Effector memory CD4-positive, alpha-beta T cell (primary cell): ENCODE data around the gene SUDS3.

Experiments
- DNase-seq, 3 donors: peaks; one replicate each; pipeline ENCODE4 v3.0.0-alpha.2; 2020
- H3K27ac ChIP-seq: 2 replicates; pipeline ENCODE4 v1.7.0; 2013; ENCODE audit warnings: mild to moderate bottlenecking, low read length, moderate library complexity; ENCODE audit not compliant: insufficient read depth, poor library complexity, severe bottlenecking
- H3K27me3 ChIP-seq: replicated peaks from 2 replicates; pipeline ENCODE4 v1.7.0; 2013; ENCODE audit warnings: mild to moderate bottlenecking, low read length; ENCODE audit not compliant: insufficient read depth, control insufficient read depth, poor library complexity, severe bottlenecking
- H3K36me3 ChIP-seq: 2 replicates; pipeline ENCODE4 v1.7.0; 2013; ENCODE audit warnings: mild to moderate bottlenecking, low read length, moderate library complexity; ENCODE audit not compliant: control insufficient read depth, insufficient read depth
- H3K4me1 ChIP-seq: 2 replicates; pipeline ENCODE4 v1.7.0; 2013; ENCODE audit warnings: low read length, mild to moderate bottlenecking; ENCODE audit not compliant: control insufficient read depth, insufficient read depth, poor library complexity, severe bottlenecking
- H3K4me3 ChIP-seq: 2 replicates; pipeline ENCODE4 v1.7.0; 2013; ENCODE audit warnings: low read length, low read depth, mild to moderate bottlenecking; ENCODE audit not compliant: insufficient read depth, poor library complexity, severe bottlenecking
- H3K9me3 ChIP-seq: 2 replicates; pipeline ENCODE4 v1.7.0; 2013; ENCODE audit warnings: mild to moderate bottlenecking, low read length, moderate library complexity; ENCODE audit not compliant: control insufficient read depth

The SUDS3 gene

DNA sequence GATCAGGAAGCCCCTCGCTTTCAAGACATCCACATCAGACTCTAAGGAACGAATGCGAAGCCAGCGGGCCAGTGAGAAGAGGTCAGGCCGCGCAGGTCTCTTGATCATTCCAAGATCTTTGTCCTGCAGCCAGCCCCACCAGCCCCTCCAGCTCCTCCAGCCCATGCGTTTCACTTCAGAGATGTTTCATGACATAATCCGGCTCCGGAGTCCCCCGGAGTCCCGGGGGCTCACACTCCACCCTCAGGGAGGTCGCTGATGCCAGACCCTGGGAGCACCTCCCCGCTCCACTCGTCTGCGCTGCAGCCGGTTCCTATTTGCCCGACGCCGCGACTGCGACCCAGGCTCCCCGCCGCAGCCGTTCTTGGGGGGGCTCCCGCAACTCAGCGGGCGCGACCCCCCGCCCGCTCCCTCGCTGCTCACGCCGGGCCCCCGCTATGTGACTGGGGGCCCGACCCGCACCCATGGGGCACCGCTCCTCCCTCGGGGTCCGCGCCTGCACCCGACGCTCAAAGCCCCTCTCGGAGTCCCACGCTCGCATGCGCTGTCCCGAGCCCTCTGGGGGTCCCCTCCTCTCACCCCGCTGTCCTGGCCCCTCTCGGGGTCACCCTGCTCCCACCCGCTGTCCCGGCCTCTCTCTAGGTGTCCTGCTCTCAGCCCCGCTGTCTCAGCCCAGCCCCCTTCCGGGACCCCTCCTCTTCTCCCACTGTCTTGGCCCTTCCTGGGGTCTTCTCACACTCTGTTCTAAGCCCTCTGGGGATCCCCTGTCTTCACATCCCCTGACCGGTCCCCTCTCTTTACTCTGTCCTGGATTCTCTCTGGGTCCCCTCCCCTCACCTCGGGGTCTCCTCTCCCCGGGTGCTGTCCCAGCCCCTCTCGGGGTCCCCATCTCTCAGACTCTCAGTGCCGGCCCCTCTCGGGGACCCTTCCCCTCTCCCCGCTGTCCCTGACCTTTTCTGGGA lies 4.8 kb upstream of the SUDS3 start:
- Histone ChIP-seq H3K4me3 (peak overlapping the region; percentile 97), H3K9me3 (no peaks in the 10 kb centered on the region), H3K36me3 (no peaks in the 10 kb centered on the region), H3K27me3 (no peaks in the 10 kb centered on the region), H3K4me1 (peaks cover 24% of the 10 kb centered on the region), H3K27ac (no peak overlapping the region)
- DNase-seq: no peak

DNA sequence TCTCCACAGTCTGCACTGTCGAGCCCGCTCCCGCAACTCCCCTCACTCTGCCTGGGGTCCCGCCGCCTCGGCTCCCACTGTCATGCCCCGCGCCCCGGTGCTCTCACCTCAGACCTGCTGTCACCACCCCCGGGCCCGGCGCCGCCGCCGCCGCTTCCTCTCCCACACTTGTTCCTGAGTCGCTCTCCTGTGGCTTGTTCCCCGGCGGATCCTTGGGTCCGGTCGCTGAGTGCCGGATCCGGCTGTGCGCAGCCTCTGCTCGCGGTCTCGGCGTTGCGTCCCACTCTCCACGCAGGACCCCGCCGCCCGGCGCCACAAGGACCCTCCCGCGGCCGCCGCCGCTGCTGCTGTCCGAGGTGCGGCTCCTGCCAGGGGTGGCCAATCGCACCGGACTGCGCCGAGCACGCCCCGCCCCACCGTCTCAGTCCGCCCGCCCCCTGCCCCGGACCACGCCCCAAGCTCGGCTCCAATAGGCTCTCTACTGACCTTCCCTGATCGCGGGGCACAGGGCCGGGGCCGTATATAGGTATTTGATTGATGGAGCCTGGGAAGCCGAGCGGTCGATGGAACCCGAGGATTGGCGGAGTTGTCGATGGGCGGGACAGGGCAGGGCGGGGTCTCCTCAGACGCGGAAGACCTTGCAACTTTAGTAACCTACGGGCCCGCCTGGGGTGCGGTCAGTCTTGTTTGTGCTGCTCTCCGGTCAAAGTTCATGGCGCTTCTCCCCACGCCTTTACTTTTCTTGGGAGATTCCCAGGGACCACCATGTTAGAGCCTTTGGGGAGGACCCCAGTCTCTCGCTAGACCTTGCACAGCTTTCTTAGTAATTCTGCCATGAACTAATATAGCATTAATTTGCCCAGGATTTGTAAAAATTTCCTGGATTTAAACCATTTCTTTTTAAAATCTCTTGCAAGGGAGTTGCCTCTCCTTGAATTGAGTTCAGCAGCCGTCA lies 3.5 kb upstream of the SUDS3 start, which contains the start of gene TAOK3:
Gene TAOK3, minus strand, starts transcription at position 367 of the 955 bp plus-strand sequence. CDS start 117,340 bp downstream, outside the sequence.
- H3K27me3 ChIP-seq: no peaks in the 10 kb centered on the region
- H3K36me3 ChIP-seq: no peaks in the 10 kb centered on the region
- peak; percentile 96 to 97 (median 97) for DNase-seq
- peak within 1 kb of the TSS; percentile 97 for H3K4me3 ChIP-seq
- H3K9me3 ChIP-seq: no peaks in the 10 kb centered on the region
- H3K4me1 ChIP-seq: peaks cover 33% of the 10 kb centered on the region
- peak within 1 kb of the TSS; percentile 72 for H3K27ac ChIP-seq

DNA sequence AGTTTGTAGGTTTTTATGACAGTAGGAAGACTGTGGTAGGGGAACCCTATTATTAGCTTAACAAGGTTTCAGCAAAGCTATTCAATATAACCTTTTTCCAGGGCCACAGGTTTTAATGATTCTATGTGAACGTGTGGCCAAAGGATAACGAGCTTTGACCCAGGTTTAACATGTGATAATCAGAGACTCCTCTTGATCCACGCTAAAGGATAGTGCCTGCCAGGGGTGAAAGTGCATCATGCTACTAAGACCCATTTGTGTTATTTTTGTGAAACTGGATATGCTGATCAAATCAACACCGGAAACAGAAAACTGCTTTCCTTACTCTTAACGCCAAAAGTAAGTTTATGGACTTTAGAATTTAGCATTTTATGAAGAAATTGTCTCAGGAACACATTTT lies 2.7 kb upstream of the SUDS3 start:
- Histone ChIP-seq H3K4me1 (peaks cover 36% of the 10 kb centered on the region), H3K27ac (peak overlapping the region; percentile 72), H3K36me3 (no peaks in the 10 kb centered on the region), H3K4me3 (peak overlapping the region; percentile 97), H3K9me3 (no peaks in the 10 kb centered on the region), H3K27me3 (no peaks in the 10 kb centered on the region)
- DNase-seq: no peak

DNA sequence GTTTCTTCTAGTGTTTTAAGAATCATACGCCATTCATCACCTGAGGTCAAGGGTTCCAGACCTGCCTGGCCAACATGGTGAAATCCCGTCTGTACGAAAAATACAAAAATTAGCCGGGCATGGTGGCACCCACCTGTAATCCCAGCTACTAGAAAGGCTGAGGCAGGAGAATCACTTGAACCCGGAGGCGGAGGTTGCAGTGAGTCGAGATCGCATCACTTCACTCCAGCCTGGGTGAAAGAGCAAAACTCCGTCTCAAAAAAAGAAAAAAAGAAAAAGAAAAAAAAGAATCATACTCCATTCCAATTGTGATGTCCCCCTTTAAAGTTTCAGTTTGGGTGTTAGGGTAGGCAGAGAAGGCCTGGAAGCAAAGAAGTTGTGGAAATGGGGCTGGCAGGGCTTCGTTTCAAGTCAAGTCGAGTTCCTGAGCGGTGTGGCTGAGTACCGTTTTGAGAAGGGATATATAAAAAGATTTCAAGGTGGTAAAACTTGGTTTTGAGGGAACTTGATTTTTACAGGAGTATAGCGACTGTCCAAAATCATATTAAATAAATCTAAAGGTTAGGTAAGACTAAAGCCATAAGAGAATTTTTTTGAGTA lies 2.1 kb upstream of the SUDS3 start:
- Histone ChIP-seq H3K27ac (no peak overlapping the region), H3K4me3 (no peak overlapping the region), H3K27me3 (no peaks in the 10 kb centered on the region), H3K4me1 (peaks cover 36% of the 10 kb centered on the region), H3K36me3 (peaks cover under 1% of the 10 kb centered on the region), H3K9me3 (no peaks in the 10 kb centered on the region)
- DNase-seq: no peak

DNA sequence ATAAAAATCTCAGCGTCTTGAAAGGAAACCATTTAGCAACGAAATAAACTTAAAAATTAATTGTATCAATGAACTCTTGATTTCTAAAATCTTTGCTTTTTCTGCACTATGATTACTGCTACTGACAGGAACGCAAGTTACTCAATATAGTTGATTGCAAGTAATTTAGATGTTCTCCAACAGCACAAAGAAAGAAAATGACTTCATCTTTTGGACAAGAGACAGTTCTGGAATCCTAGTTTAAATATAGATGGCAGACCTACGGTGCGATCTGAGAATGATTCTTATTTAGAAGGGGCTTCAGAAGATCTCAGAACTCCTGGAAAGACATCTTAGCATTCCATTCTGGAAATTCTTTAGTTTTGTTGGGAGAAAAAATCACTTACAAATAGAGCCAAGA lies 1.4 kb upstream of the SUDS3 start:
- H3K4me3 ChIP-seq: no peak overlapping the region
- H3K36me3 ChIP-seq: peaks cover 7% of the 10 kb centered on the region
- H3K9me3 ChIP-seq: no peaks in the 10 kb centered on the region
- no peak overlapping the region for H3K27ac ChIP-seq
- no peaks in the 10 kb centered on the region for H3K27me3 ChIP-seq
- H3K4me1 ChIP-seq: peaks cover 36% of the 10 kb centered on the region
- no peak for DNase-seq

DNA sequence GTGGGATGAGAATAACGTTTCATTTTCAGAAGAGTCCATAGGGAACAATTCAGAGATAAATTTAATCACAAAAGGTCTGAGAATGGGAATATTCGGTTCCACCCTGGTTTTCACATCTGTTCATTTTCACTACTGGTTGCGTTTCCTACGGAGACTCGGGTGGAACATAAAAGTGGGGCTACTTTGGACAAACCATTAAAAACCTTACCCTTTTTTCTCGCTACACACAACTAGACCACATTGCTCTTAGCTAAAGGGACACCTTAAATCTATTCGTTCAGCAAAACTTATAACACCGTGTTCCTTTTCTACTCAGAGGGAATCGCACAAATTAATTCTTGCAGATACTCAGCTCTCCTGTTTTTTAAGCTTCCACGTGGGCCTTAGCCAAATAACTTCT lies 1.0 kb upstream of the SUDS3 start:
- peaks cover 36% of the 10 kb centered on the region for H3K4me1 ChIP-seq
- H3K27ac ChIP-seq: no peak overlapping the region
- H3K36me3 ChIP-seq: peaks cover 11% of the 10 kb centered on the region
- H3K4me3 ChIP-seq: no peak overlapping the region
- DNase-seq: no peak
- H3K9me3 ChIP-seq: no peaks in the 10 kb centered on the region
- no peaks in the 10 kb centered on the region for H3K27me3 ChIP-seq

DNA sequence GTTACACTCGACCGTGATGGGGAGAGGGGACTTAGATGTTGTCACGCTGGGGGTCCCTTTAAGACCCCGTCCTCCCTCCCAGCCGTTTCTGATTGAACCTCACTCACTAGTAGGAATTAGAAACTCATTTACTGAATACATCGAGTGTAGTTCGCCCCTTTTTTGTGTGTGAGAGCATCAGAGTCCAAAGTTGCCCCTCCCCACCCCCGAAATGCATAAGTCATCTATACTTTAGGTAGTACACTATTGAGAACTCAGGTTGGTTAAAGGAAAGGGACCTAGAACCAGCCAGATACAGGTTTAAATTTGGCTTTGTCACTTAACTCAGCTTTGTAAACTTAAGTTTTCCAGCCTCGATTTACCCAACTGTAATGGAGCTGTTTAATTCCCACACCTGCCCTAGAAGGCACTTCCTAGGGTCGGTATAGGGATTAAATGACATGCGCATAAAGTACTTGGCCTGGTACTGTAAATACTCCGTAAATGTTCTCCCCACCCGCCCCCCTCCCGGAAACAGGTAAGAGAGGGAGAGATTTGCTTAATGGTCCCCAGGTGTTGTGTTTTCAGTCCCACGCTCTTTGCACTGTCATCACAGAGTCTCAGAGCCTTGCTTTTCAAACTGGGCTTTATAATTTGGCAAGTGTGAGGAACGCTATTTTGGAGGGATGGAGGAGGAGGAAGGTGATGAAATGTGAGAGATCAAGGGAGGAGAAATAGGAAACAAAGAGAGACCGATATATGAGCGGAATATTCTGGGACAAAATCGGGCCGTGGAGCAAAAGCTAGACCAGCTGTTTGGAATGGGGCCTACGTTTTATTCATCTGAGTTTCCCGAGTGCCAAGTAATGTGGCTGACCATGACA lies 897 bp downstream of the SUDS3 start:
- peaks cover 24% of the 10 kb centered on the region for H3K4me1 ChIP-seq
- DNase-seq: no peak

DNA sequence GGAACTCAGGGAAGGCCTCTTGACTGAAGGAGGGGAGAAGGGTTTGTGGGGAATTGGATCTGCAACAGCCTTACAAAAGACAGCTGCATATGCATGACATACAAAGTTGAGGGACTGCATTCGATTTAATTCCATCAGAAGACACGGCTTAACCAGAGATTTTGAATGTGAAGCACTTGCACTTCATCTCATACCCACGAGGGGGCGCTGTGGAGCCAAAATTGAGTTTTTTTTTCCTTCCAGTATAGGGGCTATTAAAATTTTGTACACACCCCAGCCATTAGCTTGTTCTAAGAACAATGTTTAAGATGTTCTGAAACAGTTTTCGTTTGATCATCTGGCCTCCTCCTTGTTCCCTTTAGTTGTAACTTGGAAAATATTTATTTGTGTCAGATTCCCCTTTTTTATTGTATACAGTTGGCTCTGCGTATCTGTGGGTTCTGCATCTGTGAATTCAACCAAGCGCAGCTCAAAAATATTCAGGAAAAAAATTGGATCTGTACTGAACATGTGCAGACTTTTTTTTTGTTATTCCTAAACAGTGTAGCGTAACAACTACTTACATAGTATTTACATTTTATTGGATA lies 1.6 kb downstream of the SUDS3 start:
- no peaks in the 10 kb centered on the region for H3K27me3 ChIP-seq
- DNase-seq: peak; percentile 45 to 64 (median 52)
- peaks cover 16% of the 10 kb centered on the region for H3K36me3 ChIP-seq
- H3K9me3 ChIP-seq: no peaks in the 10 kb centered on the region
- peak overlapping the region; percentile 94 for H3K27ac ChIP-seq
- peaks cover 24% of the 10 kb centered on the region for H3K4me1 ChIP-seq
- peak overlapping the region; percentile 93 for H3K4me3 ChIP-seq

More for the DNA sequence above, 897 bp downstream of the SUDS3 start:
- Histone ChIP-seq H3K4me3 (peak overlapping the region; percentile 93), H3K9me3 (no peaks in the 10 kb centered on the region), H3K27ac (peak overlapping the region; percentile 94), H3K36me3 (peaks cover 16% of the 10 kb centered on the region), H3K27me3 (no peaks in the 10 kb centered on the region)

DNA sequence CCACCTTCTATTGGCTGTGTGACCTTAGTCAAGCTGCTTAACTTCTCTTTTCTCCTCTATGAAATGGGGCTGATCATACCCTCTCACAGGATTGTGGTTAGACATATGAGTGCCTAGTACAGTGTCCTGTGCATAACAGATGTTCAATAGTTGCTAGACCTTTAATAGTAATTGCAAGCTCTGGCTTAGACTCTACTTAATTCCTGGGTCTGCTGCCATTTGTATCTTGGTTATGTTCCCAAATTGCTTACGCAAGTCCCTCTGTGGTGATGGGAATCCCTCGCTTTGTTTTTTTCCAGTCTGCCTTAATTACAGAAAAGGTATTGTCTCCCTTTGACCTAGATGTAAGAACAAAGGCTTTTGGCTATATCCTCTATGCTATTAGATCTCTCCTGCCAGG lies 15.1 kb downstream of the SUDS3 start:
- no peaks in the 10 kb centered on the region for H3K27me3 ChIP-seq
- H3K27ac ChIP-seq: no peak overlapping the region
- peaks cover 80% of the 10 kb centered on the region for H3K36me3 ChIP-seq
- DNase-seq: no peak
- no peak overlapping the region for H3K4me3 ChIP-seq
- H3K9me3 ChIP-seq: no peaks in the 10 kb centered on the region
- no peaks in the 10 kb centered on the region for H3K4me1 ChIP-seq
